IMR-90 (cell line): ENCODE data around the gene OR10AD1.

Experiments
- CEBPB ChIP-seq: IDR thresholded peaks from 2 replicates; pipeline ENCODE4 v1.6.1; 2012; ENCODE audit warnings: low read depth, low read length, improper control_type of control experiment
- CTCF ChIP-seq: conservative IDR thresholded peaks from 2 replicates; pipeline ENCODE4 v1.5.1; 2012; ENCODE audit warnings: mild to moderate bottlenecking, low read depth, low read length, improper control_type of control experiment
- ELK1 ChIP-seq: fragments of 150-350 bp; IDR thresholded peaks from 2 replicates; pipeline ENCODE4 v1.6.1; 2016; ENCODE audit warnings: low read depth, mild to moderate bottlenecking, low read length, moderate library complexity, borderline replicate concordance
- POLR2A ChIP-seq: IDR thresholded peaks from 2 replicates; pipeline ENCODE4 v1.6.1; 2012; ENCODE audit warnings: mild to moderate bottlenecking, low read depth, low read length
- RFX5 ChIP-seq: IDR thresholded peaks from 2 replicates; pipeline ENCODE4 v1.8.0; 2012; ENCODE audit warnings: low read depth, mild to moderate bottlenecking, low read length, moderate library complexity

- TF ChIP-seq CTCF (no peak), CEBPB (no peak), RFX5 (no peak), ELK1 (no peak), POLR2A (no peak)
Observed at GRCh38 chr12:48176417-48176751, 26.7 kb downstream of the OR10AD1 start.
